A549 (cell line): Measurements from ENCODE around the gene TEC. TPM values are rescaled to one million over a fixed set of nuclear protein-coding genes. Genes with fewer than 3 reads are reported as not detected.

Experiments
- ATAC-seq, 2 experiments: fragments of 200-7000 bp in 1 of 2; fragments of >200 bp in 1 of 2; cut with Nextera tagmentation in 1 of 2; cut with Tn5 transposase in 1 of 2; 3 replicates each; pipeline versions ENCODE4 v1.8.0 to v1.9.1; 2018 to 2020; ENCODE audit warnings: mild to moderate bottlenecking in 1 of 2, moderate library complexity in 1 of 2
- CTCF ChIA-PET: fragments of 300-600 bp; sonication (Branson Sonifier 250); formaldehyde crosslinking; extraction: SDS; loops from one replicate; lab custom pipeline; 2021; ENCODE audit warnings: antibody characterized with exemption, inconsistent platforms; lab: Yijun Ruan, JAX
- POLR2A ChIA-PET: fragments of 350-600 bp; formaldehyde crosslinking; extraction: SDS; loops from one replicate; lab custom pipeline; 2021; ENCODE audit warnings: antibody characterized with exemption, inconsistent platforms; lab: Yijun Ruan, JAX
- DNase-seq, 2 experiments: peaks; one replicate each; pipeline versions ENCODE4 v3.0.0 to v3.0.0-alpha.2; 2011 to 2016; ENCODE audit warnings: low read depth in 1 of 2, low spot score in 1 of 2
- FAIRE-seq: peaks from 2 replicates; lab custom pipeline; 2011; peaks lifted over from hg19 to GRCh38; lab: Jason Lieb, UNC
- H3K27ac ChIP-seq, 2 experiments: fragments of >200 bp; sonication (Bioruptor Twin); formaldehyde crosslinking; 3 replicates each; pipeline ENCODE4 v1.5.1; 2016 to 2017
- H3K4me1 ChIP-seq: fragments of >200 bp; sonication (Bioruptor Twin); formaldehyde crosslinking; 3 replicates; pipeline ENCODE4 v1.6.1; 2016
- H3K4me2 ChIP-seq: fragments of >200 bp; sonication (Bioruptor Twin); formaldehyde crosslinking; 3 replicates; pipeline ENCODE4 v1.6.1; 2016
- H3K4me3 ChIP-seq: fragments of >200 bp; sonication (Bioruptor Twin); formaldehyde crosslinking; 3 replicates; pipeline ENCODE4 v1.5.1; 2016
- H3K9me3 ChIP-seq: fragments of >200 bp; sonication (Bioruptor Twin); formaldehyde crosslinking; 3 replicates; pipeline ENCODE4 v1.6.1; 2016
- CBX2 ChIP-seq: fragments of 200-600 bp; sonication (generic); IDR thresholded peaks from 2 replicates; pipeline ENCODE4 v1.6.1; 2016; ENCODE audit warnings: low read depth, mild to moderate bottlenecking, borderline replicate concordance
- CEBPB ChIP-seq, 2 experiments: fragments of >200 bp in 1 of 2; sonication (Bioruptor Twin) in 1 of 2; formaldehyde crosslinking in 1 of 2; IDR thresholded peaks; 2 replicates each; pipeline ENCODE4 v1.6.1; 2012 to 2016
- HEYL ChIP-seq: fragments of 250-450 bp; sonication (Bioruptor Pico); IDR thresholded peaks from 2 replicates; pipeline ENCODE4 v1.8.0; 2021; ENCODE audit warnings: mild to moderate bottlenecking, moderate library complexity
- HOXA7 ChIP-seq: fragments of 250-450 bp; sonication (Bioruptor Pico); IDR thresholded peaks from 2 replicates; pipeline ENCODE4 v1.5.0; 2020; ENCODE audit warnings: mild to moderate bottlenecking, moderate library complexity
- HOXB13 ChIP-seq: fragments of 250-450 bp; sonication (Bioruptor Pico); IDR thresholded peaks from 2 replicates; pipeline ENCODE4 v1.5.0; 2020; ENCODE audit warnings: low read depth, mild to moderate bottlenecking, moderate library complexity
- JUNB ChIP-seq: fragments of >200 bp; sonication (Bioruptor Twin); formaldehyde crosslinking; IDR thresholded peaks from 2 replicates; pipeline ENCODE4 v1.6.1; 2016
- KDM5A ChIP-seq: fragments of 200-600 bp; sonication (generic); IDR thresholded peaks from 2 replicates; pipeline ENCODE4 v1.6.1; 2016; ENCODE audit warnings: antibody characterized with exemption, mild to moderate bottlenecking
- PHF8 ChIP-seq: fragments of 200-600 bp; sonication (generic); IDR thresholded peaks from 2 replicates; pipeline ENCODE4 v1.6.1; 2016; ENCODE audit warnings: low read depth, mild to moderate bottlenecking, antibody characterized with exemption, moderate library complexity, borderline replicate concordance
- RFX5 ChIP-seq: fragments of 450-650 bp; IDR thresholded peaks from 2 replicates; pipeline ENCODE4 v1.7.1; 2014; ENCODE audit warnings: antibody characterized with exemption, mild to moderate bottlenecking, moderate library complexity
- RNF2 ChIP-seq: fragments of 200-600 bp; sonication (generic); IDR thresholded peaks from 2 replicates; pipeline ENCODE4 v1.6.1; 2016; ENCODE audit warnings: low read depth, mild to moderate bottlenecking, antibody characterized with exemption, moderate library complexity, borderline replicate concordance
- SREBF2 ChIP-seq: fragments of 450-650 bp; IDR thresholded peaks from 2 replicates; pipeline ENCODE4 v1.6.1; 2014; ENCODE audit warnings: mild to moderate bottlenecking, moderate library complexity
- TFCP2L1 ChIP-seq: fragments of 250-450 bp; sonication (Bioruptor Pico); IDR thresholded peaks from 2 replicates; pipeline ENCODE4 v1.5.0; 2021; ENCODE audit warnings: mild to moderate bottlenecking
- WGBS: methylation state at CpG from one replicate; pipeline ENCODE4 v1.1.6; 2017; ENCODE audit errors: missing lambda C conversion rate; 5-methylcytosine and 5-hydroxymethylcytosine counted together
- polyA plus RNA-seq, 4 experiments: library from polyadenylated mRNA; depleted of rRNA in 3 of 4; stranded (reverse); fragments of >200 nt; fragmentation: RNase III in 1 of 4; extraction: RNeasy Plus Mini Kit Qiagen cat#74134 plus additional on column Dnase treatment in 1 of 4; gene quantifications; 2 replicates in 3 of 4; 3 replicates in 1 of 4; pipeline ENCODE4 v1.2.3, GENCODE V29; 2011 to 2017
- TF ChIP-seq, protein P1 (sequence below): fragments of >200 bp; sonication (Bioruptor Twin); formaldehyde crosslinking; IDR thresholded peaks from 3 replicates; pipeline ENCODE4 v1.5.1; 2016
- TF ChIP-seq, protein P2 (sequence below): fragments of >200 bp; sonication (Bioruptor Twin); formaldehyde crosslinking; IDR thresholded peaks from 3 replicates; pipeline ENCODE4 v1.6.1; 2016
- TF ChIP-seq, protein P3 (sequence below): fragments of 450-650 bp; IDR thresholded peaks from 2 replicates; pipeline ENCODE4 v1.6.1; 2014; ENCODE audit warnings: antibody characterized with exemption
- TF ChIP-seq, protein P4 (sequence below): IDR thresholded peaks from 2 replicates; pipeline ENCODE4 v1.6.1; 2012

The TEC gene
- polyA plus RNA-seq, 2 of the 4 experiments (the other 2 are of a cell fraction) = 1.2 to 1.6 TPM

DNA sequence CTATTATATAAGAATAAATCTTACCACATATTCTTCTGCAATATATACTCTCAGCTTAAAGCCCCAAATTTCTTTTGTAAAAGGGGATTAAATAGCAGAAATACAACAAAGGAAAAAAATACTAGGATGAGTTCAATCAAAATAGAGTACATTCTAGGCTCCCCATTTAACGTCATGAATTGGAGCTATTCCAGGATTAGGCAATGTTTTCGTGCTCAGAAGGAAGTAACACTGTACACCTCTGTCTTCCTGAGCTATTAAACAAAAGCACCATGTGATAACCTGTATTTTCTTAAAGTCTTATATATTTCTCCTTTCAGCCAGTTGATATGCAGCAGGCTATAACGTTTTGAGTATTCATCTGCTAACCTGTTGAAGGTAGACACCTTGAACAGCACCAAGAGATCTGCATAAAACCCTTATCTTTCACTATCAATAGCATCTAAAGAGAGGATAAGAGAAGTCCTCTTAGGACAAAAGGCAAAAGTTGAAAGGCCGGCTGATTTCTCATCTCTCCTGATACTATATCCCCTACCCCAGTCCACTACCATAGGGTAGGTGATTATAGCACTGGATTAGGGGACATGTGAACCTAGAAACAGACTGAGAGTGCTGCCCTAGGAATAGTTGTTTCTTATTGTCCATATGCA is 31.5 kb downstream of the TEC start:
- DNase-seq (peak in 1 of 2 experiments; percentile 12), ATAC-seq (no peak), FAIRE-seq (no peak)
- ChIA-PET POLR2A (no interaction called here), CTCF (no interaction called here)
- H3K9me3 ChIP-seq = no peaks in the 10 kb centered on the region
- H3K4me3 ChIP-seq = no peak overlapping the region
- 0 out of 3 replicates have a peak, but pooled peaks cover 3% of the 10 kb centered on the region for H3K4me1 ChIP-seq
- no peak overlapping the region for H3K27ac ChIP-seq
- 33% methylated on average over 4 of the region's 4 CpGs for WGBS
- TF ChIP-seq CEBPB (IDR thresholded peaks at IDR 0.05) (0 out of 4 replicates have a peak, but pooled peaks have one; percentile 5 to 10), RFX5 (no peak)
- H3K4me2 ChIP-seq = peak overlapping the region; percentile 16; the same call in 1 of the 3 replicates

DNA sequence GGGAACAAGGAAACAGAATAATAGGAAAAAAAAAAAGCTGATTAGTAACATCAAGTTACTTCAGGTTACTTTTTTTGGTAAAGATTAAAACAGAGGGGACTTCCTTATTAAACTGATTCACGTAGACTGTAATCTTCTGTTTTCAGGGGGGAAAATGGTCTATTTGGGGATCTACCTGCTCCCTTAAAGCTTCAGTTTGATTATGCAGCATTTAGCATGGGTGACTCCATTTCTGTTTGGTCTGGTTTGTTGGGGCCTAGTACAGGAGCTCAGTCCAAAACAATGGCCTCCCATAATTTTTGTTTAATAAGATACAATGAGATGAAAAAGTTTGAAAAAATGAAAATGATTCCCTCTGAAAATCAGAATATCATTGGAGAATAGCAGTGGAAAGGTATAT is 34.6 kb downstream of the TEC start:
- no peak for FAIRE-seq
- 90% methylated on average over 1 of the region's 1 CpG for WGBS
- CTCF ChIA-PET = no interaction called here
- Histone ChIP-seq H3K27ac (no peak overlapping the region), H3K4me1 (0 out of 3 replicates have a peak, but pooled peaks cover 3% of the 10 kb centered on the region), H3K4me2 (no peak overlapping the region), H3K4me3 (no peak overlapping the region), H3K9me3 (no peaks in the 10 kb centered on the region)
- POLR2A ChIA-PET = no interaction called here
- no peak for ATAC-seq
- DNase-seq = no peak
- TF ChIP-seq, protein P1, sequence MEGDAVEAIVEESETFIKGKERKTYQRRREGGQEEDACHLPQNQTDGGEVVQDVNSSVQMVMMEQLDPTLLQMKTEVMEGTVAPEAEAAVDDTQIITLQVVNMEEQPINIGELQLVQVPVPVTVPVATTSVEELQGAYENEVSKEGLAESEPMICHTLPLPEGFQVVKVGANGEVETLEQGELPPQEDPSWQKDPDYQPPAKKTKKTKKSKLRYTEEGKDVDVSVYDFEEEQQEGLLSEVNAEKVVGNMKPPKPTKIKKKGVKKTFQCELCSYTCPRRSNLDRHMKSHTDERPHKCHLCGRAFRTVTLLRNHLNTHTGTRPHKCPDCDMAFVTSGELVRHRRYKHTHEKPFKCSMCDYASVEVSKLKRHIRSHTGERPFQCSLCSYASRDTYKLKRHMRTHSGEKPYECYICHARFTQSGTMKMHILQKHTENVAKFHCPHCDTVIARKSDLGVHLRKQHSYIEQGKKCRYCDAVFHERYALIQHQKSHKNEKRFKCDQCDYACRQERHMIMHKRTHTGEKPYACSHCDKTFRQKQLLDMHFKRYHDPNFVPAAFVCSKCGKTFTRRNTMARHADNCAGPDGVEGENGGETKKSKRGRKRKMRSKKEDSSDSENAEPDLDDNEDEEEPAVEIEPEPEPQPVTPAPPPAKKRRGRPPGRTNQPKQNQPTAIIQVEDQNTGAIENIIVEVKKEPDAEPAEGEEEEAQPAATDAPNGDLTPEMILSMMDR = no peak
- TF ChIP-seq PHF8 (no peak), JUNB (no peak), HEYL (CRISPR knock-in tag) (no peak), CBX2 (no peak), HOXA7 (no peak), TFCP2L1 (CRISPR knock-in tag) (no peak), HOXB13 (CRISPR knock-in tag) (no peak), RNF2 (no peak)
- TF ChIP-seq, protein P2, sequence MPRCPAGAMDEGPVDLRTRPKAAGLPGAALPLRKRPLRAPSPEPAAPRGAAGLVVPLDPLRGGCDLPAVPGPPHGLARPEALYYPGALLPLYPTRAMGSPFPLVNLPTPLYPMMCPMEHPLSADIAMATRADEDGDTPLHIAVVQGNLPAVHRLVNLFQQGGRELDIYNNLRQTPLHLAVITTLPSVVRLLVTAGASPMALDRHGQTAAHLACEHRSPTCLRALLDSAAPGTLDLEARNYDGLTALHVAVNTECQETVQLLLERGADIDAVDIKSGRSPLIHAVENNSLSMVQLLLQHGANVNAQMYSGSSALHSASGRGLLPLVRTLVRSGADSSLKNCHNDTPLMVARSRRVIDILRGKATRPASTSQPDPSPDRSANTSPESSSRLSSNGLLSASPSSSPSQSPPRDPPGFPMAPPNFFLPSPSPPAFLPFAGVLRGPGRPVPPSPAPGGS = no peak
- TF ChIP-seq, protein P3, sequence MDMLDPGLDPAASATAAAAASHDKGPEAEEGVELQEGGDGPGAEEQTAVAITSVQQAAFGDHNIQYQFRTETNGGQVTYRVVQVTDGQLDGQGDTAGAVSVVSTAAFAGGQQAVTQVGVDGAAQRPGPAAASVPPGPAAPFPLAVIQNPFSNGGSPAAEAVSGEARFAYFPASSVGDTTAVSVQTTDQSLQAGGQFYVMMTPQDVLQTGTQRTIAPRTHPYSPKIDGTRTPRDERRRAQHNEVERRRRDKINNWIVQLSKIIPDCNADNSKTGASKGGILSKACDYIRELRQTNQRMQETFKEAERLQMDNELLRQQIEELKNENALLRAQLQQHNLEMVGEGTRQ = no peak

DNA sequence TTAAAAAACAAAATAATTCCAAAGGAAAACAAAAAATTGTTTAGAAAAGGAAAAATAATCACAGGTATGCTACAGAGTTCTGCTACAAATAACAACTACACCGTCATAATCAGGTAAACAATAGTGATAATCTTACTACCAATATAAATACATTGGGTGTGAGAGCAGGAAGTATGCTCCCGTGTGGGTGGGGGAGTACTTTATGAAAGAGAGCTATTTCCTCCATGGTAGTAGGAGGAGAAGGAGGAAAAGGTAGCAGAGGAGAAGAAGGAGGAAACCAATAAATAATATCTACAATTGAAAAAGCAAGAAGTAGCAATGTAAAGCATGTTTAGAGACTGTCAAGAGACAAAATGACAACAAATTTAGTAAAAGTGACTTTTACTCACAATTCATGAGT is 35.1 kb downstream of the TEC start:
- Histone ChIP-seq H3K4me3 (no peak overlapping the region), H3K4me2 (no peak overlapping the region), H3K4me1 (0 out of 3 replicates have a peak, but pooled peaks cover 3% of the 10 kb centered on the region), H3K9me3 (no peaks in the 10 kb centered on the region), H3K27ac (no peak overlapping the region)
- ATAC-seq (no peak), FAIRE-seq (no peak), DNase-seq (no peak)
- 83% methylated on average over 2 of the region's 2 CpGs for WGBS
- POLR2A ChIA-PET = no interaction called here
- CTCF ChIA-PET = no interaction called here
- TF ChIP-seq, protein P4, sequence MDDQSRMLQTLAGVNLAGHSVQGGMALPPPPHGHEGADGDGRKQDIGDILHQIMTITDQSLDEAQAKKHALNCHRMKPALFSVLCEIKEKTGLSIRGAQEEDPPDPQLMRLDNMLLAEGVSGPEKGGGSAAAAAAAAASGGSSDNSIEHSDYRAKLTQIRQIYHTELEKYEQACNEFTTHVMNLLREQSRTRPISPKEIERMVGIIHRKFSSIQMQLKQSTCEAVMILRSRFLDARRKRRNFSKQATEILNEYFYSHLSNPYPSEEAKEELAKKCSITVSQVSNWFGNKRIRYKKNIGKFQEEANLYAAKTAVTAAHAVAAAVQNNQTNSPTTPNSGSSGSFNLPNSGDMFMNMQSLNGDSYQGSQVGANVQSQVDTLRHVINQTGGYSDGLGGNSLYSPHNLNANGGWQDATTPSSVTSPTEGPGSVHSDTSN = no peak
- no peak for TF ChIP-seq SREBF2
- no peak for TF ChIP-seq KDM5A
